UCSD-AML1 (cell line): ENCODE results near the gene AIFM2.
"Not testable (repeated sequence)": the region's sequence is repeated elsewhere in the genome, so short reads cannot be mapped to it uniquely, and the experiment has no call there.

Source experiments
- DNase-seq: peaks from one replicate; lab custom pipeline; 2025; ENCODE audit not compliant: unreplicated experiment; lab: John Stamatoyannopoulos, UW

The AIFM2 gene

GRCh38 chr10:70096016-70096704, 36.5 kb downstream of the AIFM2 start:
- no peak for DNase-seq

- no peak for DNase-seq
Observed at GRCh38 chr10:70094250-70094649, 38.4 kb downstream of the AIFM2 start.

- DNase-seq: no peak
Observed at GRCh38 chr10:70093335-70093944, 39.2 kb downstream of the AIFM2 start.

- DNase-seq: no peak
Observed at GRCh38 chr10:70092389-70092718, 40.3 kb downstream of the AIFM2 start.

DNA sequence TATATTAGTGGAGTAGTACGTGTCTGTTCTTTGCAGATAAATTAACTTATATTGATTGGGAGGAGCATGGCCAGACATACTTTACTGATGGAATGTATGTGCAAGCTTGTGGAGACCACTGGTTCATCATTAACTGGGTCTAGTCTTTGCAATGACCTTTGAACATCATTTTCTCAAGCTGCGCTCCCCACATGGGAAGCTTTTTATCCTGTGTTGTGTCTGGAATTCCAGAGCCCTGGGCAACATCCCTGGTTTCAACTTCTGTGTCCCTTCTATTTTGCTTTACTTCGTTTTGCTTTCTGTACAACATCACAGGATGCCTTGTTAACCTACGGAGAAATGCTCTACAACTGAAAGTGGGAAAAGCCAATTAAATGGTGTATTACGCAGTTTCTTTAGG, 41.7 kb downstream of the AIFM2 start:
- DNase-seq: no peak

DNA sequence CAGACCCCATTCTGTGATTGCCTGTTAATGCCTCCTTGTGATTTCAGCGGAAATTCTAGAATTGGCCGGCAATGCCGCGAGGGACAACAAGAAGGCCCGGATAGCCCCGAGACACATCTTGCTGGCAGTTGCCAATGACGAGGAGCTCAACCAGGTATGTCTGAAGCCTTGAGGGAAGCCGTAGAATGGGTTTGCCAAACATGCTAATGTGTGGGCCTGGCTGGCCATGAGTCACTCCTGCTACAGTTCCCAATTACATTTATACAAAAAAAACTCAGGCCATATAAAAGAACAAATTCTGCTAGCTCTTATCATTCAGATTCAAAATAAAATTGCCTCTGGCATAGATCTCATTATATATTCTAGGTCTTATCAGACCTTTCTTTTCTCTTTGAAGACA, 42.6 kb downstream of the AIFM2 start:
- DNase-seq: no peak

DNA sequence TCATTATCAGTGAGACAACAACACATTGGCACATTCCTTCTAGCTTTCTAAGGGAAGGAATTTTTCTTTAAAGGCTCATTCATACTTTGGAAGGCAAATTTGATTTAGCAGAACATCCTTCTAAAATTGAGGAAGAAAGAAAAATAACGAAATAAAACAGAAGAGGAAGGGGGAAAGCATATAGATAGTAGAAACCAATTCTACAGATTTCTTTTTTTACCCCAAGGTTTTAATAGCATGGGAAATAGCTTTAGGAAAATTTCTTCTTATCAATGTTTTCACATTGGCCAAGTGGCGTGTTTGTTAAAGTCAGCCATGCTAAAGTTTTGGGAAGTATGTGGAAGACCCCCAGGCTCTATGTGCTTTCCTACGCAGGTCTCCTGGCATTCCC, 44.3 kb downstream of the AIFM2 start:
- no peak for DNase-seq

- no peak for DNase-seq
Observed at GRCh38 chr10:70087616-70088307, 44.9 kb downstream of the AIFM2 start.

DNA sequence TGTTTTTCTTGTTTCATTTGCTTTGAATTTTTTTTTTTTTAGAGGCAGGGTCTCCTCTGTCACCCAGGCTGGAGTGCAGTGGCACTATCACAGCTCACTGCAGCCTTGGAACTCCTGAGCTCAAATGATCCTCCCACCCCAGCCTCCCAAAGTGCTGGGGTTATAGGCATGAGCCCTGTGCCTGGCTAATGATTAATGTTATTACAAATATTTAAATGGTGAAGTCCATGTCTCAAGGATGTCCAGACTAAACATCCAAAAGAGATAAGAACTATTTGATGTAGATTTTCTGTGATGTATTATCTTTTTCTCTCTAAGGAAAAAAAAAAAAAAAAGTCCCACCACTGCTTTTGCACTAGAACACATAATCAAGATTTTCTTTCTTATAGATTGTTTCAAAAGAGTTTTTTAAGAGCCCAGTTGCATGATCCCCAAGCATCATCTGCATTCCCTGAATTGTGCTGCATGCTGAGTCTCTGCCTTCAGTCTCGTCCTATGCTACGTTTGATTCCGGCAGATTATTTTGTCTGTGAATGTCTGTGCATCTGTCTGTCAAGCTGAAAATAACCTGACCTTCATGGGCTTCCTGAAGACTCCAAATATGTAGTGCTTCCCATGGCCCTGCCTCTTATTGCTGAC, 46.5 kb downstream of the AIFM2 start:
- DNase-seq: no peak

- no peak for DNase-seq
Observed at GRCh38 chr10:70084189-70084588, 48.4 kb downstream of the AIFM2 start.

GRCh38 chr10:70080789-70081188, 51.8 kb downstream of the AIFM2 start:
- not testable (repeated sequence) for DNase-seq

GRCh38 chr10:70078937-70079336, 53.7 kb downstream of the AIFM2 start:
- no peak for DNase-seq

DNA sequence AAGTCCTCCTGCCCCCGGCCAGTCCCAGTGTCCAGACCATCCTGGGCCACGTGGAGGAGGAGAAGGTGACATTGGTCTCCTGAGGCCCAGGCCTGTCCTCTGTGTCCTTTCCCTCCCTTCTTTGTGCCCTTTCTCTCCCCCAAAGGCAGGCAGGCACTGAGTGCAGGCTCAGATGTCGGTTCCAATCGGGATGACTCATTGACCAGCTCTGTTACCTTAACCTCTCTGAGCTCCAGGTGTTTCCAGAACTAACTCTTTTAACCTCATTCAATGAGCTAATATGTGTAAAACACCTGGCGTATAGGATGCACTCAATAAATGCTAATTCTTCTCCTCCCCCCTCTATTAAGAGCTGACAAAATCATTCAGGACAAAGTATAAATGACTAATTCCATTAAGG, 54.3 kb downstream of the AIFM2 start:
- no peak for DNase-seq

DNA sequence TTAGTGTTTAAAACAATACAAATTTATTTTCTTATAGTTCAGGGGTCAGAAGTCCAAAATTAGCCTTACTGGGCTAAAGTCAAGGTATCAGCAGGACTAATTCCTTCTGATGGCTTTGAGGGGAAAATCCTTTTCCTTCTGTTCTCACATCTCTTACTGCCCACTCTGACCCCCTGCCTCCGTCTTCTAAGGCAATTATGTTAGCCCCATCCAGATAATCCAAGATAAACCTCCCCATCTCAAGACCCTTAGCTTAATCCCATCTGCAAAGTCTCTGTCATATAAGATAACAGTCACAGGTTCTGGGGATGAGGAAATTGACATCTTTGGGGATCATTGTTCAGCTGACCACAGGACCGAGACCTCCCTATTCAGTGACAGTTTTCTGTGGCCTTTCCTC, 57.7 kb downstream of the AIFM2 start:
- DNase-seq: no peak

- no peak for DNase-seq
Observed at GRCh38 chr10:70074165-70074564, 58.5 kb downstream of the AIFM2 start.

- DNase-seq: no peak
Observed at GRCh38 chr10:70070834-70071233, 61.8 kb downstream of the AIFM2 start.

- no peak for DNase-seq
Observed at GRCh38 chr10:70069346-70069745, 63.3 kb downstream of the AIFM2 start.

GRCh38 chr10:70068925-70069324, 63.7 kb downstream of the AIFM2 start:
- DNase-seq: no peak

DNA sequence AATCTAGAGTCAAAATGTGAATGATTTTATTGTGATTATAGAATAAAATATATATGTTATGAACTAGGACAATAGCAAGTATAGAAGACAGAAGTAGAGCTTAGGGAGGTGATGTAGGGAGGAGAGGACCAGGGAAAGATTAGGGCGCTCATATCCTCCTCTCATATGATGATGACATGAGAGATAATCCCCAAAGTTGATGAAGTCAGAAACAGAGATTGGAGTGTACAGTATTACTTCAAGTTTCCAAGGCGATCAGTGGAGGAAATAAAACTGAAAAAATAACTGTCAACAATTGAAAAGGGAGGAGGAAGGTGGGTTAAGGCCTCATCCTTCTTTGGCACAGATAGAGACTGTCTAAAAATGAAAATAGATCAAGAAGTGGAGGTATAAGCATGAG, 65.0 kb downstream of the AIFM2 start:
- no peak for DNase-seq

- DNase-seq: no peak
Observed at GRCh38 chr10:70066190-70066589, 66.4 kb downstream of the AIFM2 start.

DNA sequence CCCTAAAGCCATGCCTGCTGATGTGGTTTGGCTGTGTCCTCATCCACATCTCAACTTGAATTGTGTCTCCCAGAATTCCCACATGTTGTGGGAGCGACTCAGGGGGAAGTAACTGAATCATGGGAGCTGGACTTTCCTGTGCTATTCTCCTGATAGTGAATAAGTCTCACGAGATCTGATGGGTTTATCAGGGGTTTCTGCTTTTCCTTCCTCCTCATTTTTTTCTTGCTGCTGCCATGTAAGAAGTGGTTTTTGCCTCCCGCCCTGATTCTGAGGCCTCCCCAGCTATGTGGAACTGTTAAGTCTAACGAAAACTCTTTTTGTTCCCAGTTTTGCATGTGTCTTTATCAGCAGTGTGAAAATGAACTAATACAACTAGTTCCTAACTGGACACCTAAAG, 68.1 kb downstream of the AIFM2 start:
- DNase-seq: no peak
